ENCODE results near the gene P3H1. TPM values are rescaled to one million over a fixed set of nuclear protein-coding genes. Genes with fewer than 3 reads are reported as not detected.

P3H1 gene
- total and polyA plus RNA-seq, 2 of the 13 experiments (the other 11 are each of a cell fraction or from before 2014, with no cell fraction given) = 64.6 to 120 TPM

DNA sequence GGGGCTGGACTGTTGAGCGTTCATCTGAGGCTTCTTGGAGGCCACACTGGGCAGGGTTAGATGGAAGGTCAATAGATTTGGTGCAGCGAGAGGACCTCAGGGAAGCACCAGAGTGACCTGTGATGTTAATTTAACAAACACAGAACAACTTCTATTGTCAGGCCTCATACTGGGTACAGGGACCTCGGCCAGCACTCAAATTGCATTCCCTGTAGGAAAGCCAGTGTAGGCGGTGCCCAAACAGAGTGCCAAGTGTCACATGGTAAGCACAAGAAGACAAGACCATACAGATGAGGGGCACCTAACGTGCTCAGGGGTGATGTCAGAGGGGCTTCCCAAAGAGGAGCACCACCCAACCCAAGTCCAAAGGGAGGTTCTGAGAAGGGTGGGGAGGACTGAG, 19.3 kb upstream of the P3H1 start:
- Histone ChIP-seq H3K27ac (ENCODE audit: extremely low read length, insufficient read depth, low read length) (no peak overlapping the region), H3K4me2 (ENCODE audit: low read depth, low read length) (no peak overlapping the region), H4K20me1 (ENCODE audit: insufficient read depth, low read length) (no peaks in the 10 kb centered on the region), H3K9ac (ENCODE audit: insufficient read depth, low read depth, low read length) (no peak overlapping the region), H3K79me2 (ENCODE audit: insufficient read depth, low read length) (no peaks in the 10 kb centered on the region), H3K27me3 (ENCODE audit: control insufficient read depth in 1 of 2, insufficient read depth in 2 of 2, low read length in 2 of 2) (no peaks in the 10 kb centered on the region), H2AFZ (ENCODE audit: low read length) (no peak overlapping the region), H3K4me1 (ENCODE audit: insufficient read depth, low read length) (no peaks in the 10 kb centered on the region), H3K9me3 (ENCODE audit: low read length) (no peaks in the 10 kb centered on the region), H3K36me3 (replicated peaks in 1 of 2; ENCODE audit: control insufficient read depth in 1 of 2, insufficient read depth in 2 of 2, low read length in 2 of 2) (peaks cover 0 to 6% of the 10 kb centered on the region in 2 experiments; a peak in 1 of 5 replicates), H3K4me3 (replicated peaks in 1 of 3; ENCODE audit: insufficient read depth in 1 of 3, low read depth in 2 of 3, low read length in 3 of 3) (no peak overlapping the region)
- no peak for FAIRE-seq
- WGBS (ENCODE audit: low lambda C conversion rate) = 91% methylated on average over 5 of the region's 5 CpGs
- TF ChIP-seq ZNF652 (CRISPR knock-in tag; IDR thresholded peaks at IDR 0.05; ENCODE audit: borderline replicate concordance, low read depth) = no peak
- TF ChIP-seq MIXL1 (CRISPR knock-in tag; IDR thresholded peaks at IDR 0.05) = no peak
- TF ChIP-seq FOSL2 (CRISPR knock-in tag; IDR thresholded peaks at IDR 0.05) = no peak
- no peak for TF ChIP-seq EED (CRISPR knock-in tag; IDR thresholded peaks at IDR 0.05)
- TF ChIP-seq, protein P1, sequence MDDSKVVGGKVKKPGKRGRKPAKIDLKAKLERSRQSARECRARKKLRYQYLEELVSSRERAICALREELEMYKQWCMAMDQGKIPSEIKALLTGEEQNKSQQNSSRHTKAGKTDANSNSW (CRISPR knock-in tag; IDR thresholded peaks at IDR 0.05; ENCODE audit: borderline replicate concordance) = no peak
- TF ChIP-seq, protein P2, sequence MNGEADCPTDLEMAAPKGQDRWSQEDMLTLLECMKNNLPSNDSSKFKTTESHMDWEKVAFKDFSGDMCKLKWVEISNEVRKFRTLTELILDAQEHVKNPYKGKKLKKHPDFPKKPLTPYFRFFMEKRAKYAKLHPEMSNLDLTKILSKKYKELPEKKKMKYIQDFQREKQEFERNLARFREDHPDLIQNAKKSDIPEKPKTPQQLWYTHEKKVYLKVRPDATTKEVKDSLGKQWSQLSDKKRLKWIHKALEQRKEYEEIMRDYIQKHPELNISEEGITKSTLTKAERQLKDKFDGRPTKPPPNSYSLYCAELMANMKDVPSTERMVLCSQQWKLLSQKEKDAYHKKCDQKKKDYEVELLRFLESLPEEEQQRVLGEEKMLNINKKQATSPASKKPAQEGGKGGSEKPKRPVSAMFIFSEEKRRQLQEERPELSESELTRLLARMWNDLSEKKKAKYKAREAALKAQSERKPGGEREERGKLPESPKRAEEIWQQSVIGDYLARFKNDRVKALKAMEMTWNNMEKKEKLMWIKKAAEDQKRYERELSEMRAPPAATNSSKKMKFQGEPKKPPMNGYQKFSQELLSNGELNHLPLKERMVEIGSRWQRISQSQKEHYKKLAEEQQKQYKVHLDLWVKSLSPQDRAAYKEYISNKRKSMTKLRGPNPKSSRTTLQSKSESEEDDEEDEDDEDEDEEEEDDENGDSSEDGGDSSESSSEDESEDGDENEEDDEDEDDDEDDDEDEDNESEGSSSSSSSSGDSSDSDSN (CRISPR knock-in tag; IDR thresholded peaks at IDR 0.05) = no peak
- TF ChIP-seq YEATS4 (CRISPR knock-in tag; IDR thresholded peaks at IDR 0.05; ENCODE audit: borderline replicate concordance) = no peak
- TF ChIP-seq ZNF768 (CRISPR knock-in tag; IDR thresholded peaks at IDR 0.05) = no peak
- no peak for TF ChIP-seq MYNN (CRISPR knock-in tag; IDR thresholded peaks at IDR 0.05; ENCODE audit: low read depth)
- BruUV-seq (replicated peaks) = no TSS peak
- in situ Hi-C loops (cut with HindIII; ENCODE audit: extremely low pct_ligation_motif_present, low pct_unique_long_range_greater_than_20kb) = no loop called here
- ATAC-seq = no peak; the same call in 2 of the 3 replicates
- ChIA-PET CTCF (ENCODE audit: low intra/inter-chr PET ratio, low total read pairs) (no interaction called here), POLR2A (no interaction called here)
- DNase-seq (ENCODE audit: low spot score) = no peak
- intact Hi-C loops (cut with micrococcal nuclease; ENCODE audit: unreplicated experiment) = no loop called here

All from HepG2 (cell line).